IPS DF 4.7 (cell line): ENCODE results near the gene C16orf46.

Experiments used
- DNase-seq: peaks from one replicate; pipeline ENCODE4 v3.0.0-alpha.2; 2013; ENCODE audit warnings: low spot score; ENCODE audit errors: extremely low read depth

Gene C16orf46

DNA sequence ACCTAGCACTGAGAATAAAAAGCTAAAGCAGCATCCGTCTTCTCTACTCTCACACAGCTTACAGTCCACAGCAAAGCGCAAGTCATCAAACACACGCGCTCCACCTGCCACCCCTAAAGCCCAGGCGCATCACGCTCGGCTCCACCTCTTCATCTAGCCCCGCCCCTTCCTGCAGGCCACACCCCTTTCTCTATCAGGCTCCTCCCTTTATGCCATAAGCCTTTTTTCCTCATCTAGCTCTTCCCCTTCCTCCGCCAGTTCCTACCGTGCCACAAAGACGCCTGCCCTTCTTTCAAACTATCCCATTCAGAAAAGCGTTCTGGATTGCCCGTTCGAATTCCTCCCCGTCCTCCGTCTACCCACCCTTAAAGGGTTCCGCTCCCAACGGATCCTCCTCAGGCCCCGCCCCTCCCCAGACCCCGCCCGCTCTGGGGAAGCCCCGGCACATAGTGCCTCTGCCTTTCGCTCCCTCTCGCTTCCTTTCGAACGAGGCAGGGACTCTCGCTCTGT, 417 bp downstream of the C16orf46 start:
- no peak for DNase-seq

DNA sequence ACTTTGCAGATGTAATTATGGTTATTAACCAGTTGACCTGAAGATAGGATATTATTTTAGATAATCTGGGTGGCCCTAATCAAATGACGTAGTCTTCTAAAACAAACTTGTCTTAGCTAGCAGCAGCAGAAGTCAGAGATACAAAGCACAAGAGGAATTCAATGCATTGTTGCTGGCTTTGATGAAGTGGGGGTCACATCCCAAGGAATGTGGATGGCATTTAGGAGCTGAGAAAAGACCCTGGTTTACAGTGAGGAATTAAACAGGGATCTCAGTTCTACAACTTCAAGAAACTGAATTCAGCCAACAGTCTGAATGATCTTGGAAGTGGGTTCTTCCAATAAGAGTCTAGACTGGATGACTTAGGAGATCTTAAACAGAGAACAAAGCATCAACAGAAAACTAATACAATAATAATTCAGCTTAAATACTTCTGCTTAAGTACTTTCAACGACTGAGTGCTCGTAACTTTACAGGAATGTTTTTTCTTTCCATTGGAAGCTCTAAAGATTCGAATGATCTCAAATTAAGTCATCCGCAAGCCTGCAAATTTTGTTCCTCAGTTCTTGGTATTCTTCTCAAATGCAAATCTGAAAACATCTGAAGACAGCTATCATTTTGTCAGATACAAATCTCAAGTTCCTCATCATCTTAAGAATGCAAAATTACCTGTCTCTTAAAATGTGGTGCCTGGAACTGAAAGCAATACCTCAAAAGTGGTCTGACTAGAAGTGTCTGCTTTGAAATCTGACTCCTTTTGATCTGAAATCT, 3.3 kb downstream of the C16orf46 start:
- DNase-seq, result no peak

DNA sequence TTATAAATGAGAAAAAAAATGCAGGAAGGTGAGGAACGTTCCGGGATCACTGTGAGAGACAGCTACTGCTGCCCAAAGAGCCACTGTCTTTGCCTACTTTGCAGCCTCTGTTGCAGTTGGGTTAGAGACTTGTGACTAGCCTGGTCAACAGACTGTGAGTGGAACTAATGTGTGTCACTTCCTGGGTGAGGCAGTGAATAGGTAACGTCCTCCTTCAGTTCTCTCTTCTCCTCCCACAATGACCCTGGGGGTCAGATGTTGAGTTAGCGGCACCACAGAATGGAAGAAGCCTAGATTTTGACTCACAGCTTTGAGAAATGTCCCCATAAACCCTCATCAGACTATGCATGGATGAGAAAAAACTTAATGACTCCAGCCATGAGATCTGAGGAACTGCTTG, 5.2 kb downstream of the C16orf46 start:
- no peak for DNase-seq

DNA sequence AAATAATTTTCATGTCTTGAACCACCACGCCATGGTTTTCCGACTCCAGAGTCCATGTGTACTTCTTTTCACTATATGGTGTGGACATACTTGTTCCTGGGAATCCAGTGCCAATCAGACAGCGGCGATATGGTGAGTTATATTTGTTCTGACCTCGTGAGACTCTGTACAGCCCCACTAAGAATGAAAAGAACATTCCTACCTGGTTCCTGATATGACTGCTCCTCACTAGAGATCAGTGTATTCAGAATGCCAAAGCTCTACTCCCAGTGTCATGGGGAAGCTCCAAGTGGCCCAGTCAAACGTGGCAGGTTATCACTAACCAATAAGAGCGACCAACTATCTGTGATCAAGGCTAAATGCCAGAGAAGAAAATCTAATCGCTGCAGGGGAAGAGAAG, 6.1 kb downstream of the C16orf46 start:
- DNase-seq, result no peak

DNA sequence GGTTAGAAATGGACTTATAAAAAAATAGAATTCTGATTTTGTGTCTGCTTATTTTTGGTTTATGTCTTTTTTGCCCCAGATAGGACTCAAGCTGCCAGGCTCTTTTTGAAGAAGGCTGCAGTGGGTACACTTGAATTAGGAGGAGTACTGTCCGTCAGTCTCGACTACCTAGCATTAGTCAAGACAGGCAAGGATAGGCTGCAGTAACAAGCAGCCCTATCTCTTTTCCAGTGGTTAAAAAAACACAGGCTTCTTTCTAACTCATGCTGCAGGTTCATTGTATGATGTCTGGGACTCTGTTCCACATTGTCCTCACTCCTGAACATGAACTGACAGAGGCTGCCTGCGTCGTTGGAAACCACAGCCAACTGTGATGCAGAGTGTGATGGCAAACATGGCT, 8.0 kb downstream of the C16orf46 start:
- no peak for DNase-seq

DNA sequence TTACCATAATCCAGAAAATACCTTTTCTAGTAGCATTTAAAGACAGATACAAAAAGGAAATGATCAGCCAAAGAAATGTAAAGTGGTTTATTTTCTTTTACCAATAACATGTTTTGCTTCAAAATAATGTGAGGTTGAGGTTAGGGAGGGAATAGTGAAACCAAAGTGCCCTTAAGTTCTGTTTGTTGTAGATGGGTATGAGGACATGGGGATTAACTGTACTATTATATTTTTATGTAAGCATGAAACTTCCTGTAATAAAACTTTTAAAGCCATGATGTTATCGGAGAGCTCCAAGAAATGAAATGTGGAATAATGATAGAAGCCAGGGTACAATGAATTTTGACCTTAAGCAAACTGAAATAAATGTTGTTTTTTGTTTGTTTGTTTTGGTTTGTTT, 9.9 kb downstream of the C16orf46 start:
- no peak for DNase-seq

DNA sequence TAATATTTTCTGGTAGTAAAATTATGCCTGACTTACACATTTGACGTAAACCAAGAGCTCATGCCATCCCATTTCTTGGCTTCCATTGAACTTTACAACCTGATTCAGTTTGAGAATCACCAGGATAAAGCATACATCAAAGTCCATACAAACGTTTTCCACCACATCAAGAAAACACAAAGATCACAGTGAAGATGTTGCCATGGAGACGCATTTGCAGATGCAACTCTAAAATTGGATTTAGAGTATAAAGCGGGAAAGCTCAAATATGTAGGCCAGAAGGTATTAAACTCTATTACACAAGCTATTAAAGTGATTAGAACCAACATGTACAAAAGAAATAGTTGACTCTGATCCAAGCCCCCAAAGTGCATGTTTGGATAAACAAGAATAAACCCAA, 10.4 kb downstream of the C16orf46 start:
- no peak for DNase-seq

DNA sequence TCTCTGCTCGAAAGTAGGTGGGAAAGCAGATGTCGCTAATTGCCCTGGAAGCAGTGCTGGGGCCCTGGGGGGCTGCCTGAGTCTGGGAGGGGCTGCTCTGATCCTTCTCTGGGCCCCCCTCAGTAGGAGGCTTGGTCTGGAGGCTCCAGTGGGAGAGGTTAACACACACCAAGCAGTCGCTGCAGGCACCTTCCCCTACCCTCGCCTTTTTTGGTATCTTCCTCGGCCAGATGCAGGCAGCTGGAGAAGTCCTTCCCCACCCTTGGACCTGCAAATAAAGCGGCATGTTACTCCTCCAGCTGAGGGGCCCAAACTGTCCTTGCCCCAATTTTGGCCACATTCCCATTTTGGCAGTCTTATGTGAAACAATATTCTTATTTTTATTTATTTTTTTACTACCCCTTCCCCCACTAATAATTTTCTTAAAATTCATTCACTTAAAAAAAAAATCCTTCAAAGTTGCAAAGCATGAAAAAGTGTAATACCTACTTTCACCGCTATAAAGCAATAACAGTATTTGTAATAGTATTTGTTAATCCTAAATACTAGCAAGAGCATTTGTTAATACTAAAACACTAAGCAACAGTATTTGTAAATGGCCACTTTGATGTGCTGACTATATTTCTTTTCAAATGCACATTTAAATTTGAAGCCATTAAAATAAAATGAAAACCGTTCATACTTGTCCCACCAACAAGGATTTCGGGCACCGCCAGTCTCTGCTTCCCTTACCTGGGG, 15.0 kb downstream of the C16orf46 start:
- no peak for DNase-seq

DNA sequence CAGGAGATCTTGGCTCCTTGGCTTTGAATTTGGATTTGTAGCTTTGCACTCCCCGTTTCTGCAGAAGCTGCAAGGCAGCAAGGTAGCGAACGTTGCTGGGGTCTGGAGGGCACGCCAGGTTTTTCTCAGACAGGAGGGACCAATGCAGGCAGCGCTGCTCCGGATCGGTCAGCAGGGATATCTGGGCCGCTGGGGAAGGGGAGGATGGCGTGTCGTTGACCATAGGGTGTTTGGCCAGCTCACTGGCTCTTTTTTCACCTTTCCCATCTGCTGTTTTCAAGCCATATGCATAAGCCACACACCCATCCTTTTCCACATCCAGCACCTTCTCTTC, 15.8 kb downstream of the C16orf46 start:
- DNase-seq, result no peak

DNA sequence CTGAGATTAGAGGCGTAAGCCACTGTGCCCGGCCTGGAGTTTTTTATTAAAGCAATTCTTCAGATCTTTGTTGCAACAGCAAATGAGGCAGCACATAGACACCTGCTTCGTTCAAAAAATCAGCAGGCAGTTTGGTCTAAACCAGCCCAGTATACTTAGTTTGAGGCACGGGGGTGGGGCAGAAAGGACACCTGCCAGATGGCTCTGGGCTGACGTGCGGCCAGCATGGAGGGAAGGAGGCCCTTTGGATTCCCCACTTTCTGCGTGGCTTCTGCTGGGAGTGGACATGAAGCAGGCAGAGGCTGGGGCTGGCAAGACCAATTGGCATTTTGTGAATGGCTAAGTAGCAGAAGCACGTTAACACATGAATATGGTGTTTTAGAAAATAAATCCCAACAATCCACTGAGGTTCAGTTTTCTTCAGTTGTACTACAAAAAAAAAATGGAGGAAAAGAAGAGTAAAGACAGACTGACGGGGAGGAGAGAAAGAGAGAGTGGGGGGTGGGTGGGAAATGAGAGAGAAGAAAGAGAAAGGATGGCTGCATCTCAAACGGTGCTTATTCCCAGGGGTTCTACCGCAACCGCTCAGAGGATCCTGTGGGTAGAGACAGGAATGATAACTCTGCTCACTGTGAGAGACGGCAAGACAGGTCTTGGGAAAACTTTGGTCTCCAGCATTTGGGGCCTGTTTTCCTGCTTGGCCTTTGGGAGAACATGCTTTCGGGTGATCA, 16.3 kb downstream of the C16orf46 start:
- DNase-seq, result no peak

DNA sequence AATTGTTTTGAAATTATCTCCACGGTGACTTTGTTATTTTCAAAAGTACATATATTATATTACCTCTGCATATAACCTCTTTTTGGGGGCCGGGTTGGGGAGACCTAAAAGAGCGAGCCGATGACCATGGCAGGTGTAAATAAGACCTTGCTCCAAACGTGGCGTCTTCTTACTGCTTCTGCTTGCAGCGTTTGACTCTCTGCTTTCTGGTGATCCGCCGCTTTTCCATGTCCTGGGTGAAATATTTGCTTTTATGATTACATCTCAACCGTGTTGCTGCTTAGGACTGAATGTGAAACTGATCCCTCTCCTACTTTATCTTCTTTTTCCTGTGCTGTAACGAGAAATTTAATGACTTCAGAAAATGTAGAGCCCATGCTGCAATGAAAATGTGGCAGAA, 23.3 kb downstream of the C16orf46 start:
- DNase-seq, result no peak

DNA sequence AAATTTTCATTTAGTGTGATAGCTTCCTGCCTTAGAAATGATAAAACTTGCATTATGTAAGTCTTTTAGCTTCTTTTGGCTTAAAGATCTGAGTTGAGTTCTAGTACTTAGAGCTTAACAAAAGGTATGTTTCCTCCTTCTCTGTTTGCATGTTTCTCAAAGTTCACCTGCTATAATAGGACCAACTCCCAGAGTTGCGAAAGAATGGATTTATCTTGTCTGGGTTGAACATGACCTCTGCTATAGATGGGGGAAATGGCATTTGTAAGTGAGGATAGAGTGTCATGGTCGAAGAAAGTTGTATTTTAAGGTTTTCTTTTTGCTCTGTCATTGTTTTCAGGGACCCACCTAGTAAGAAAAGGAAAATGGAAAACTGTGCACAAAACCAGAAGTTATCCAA, 34.2 kb downstream of the C16orf46 start:
- no peak for DNase-seq

DNA sequence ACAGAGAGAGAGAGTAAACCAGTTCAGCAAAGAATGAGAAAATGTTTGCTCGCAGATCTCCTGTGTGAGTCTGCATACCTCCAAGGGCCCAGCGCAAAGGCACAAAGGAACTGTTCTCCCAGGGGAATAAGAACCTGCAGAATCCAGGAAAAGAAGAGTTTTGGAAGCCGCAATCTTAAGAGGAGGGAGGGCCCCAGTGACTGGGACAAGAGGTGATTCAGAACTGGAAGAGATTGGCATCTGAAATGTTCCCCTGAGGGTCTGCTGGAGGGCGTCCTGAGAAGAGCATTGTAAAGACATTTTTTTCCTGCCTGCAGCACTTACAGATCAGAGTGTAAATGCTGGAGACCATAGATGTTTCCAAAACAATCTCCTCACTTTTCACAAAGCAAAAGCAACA, 35.3 kb downstream of the C16orf46 start:
- DNase-seq, result no peak

DNA sequence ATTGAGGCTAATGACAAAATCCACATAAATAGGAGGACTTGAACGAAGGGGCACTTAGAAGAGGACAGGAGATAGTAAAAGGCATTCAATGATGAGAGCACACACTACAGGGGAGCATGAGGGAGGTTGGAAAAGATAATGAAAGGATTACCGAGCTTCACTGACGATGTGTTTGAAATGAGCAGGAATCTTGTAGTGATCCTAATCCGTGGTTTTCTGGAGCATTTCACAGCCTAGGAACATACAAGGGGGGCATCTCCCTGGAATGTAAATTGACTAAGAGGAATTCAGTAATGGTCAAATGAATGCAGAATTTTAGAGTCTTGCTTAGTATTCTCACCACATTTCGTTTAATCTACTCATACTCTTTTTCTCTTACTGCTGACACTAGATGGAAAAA, 36.2 kb downstream of the C16orf46 start:
- DNase-seq, result no peak

DNA sequence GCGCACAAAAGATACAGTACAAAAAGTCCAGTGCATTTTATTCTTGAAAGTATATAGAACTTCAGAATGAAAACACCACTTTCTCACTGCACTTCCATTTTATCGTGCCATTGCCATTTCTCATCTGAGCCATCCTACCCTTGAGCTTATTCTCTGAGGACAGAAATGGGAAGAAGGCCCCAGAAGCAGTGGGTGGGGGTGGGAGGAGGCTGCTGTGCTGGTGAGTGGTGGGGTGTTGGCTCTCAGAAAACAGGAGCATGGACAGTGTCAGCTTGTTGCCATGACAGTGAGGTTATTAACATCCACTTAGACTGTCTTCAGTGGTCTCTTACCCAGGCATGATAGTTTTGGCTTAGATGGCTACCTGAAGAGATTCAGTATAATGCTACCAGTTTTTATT, 36.9 kb downstream of the C16orf46 start:
- DNase-seq, result no peak

DNA sequence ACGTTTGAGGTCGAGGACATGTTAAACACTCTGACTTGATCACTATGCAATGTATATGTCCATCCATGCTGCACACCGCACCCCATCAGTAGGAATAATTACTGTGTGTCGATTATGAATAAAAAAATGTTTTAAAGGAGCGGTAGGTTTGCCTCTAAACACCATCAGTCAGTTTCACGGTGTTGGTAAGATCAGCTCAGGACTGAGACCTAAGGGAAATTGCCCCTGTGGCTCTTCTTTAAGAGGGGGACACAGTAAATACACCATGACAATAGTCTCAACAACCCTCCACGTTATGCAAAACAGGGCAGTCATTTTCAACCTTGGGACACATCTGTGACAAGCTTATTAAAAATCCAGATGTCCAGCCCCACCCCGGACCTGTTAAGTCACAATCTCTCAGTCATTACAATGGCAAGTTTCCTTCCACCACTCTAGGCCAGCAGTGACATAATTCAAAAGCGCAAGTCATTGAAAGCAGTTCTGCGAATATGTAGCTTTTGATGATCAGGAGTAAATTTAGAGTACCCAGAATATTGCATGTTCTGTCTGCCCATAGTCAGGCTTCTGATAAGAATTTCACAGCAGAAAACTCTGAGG, 40.2 kb downstream of the C16orf46 start:
- no peak for DNase-seq

DNA sequence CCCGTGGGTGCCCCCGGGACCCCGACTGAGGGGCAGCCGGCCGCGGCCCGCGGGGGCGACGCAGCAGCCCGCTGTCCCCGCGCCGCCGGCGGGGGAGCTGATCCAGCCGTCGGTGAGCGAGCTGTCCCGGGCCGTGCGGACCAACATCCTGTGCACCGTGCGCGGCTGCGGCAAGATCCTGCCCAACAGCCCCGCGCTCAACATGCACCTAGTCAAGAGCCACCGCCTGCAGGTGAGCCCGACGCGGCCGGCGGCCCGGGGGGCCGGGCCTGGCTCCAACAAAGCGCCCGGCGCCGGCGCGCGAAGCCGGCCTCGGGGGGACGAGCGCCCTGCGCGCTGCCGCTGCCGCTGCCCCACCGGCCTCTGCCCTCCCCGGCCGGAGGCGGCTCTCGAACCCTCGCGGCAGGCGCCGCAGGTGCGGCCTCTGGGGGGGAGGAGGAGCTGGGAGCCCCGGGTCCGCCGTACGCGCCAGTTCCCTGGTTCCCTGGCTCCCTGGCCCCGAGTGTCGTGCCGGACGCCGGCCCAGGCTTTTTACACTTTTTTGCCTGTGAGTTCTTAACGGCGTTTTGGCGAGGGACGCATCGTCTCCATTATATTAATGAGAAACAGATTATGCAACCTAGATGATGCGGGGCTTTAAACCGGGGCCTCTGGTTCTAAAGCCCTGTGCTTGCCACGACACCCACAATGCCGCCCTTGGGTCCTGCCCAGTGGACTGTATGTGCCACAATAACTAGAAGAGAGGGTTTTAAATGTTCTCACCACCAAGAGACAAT, 40.9 kb downstream of the C16orf46 start:
- DNase-seq, result no peak

DNA sequence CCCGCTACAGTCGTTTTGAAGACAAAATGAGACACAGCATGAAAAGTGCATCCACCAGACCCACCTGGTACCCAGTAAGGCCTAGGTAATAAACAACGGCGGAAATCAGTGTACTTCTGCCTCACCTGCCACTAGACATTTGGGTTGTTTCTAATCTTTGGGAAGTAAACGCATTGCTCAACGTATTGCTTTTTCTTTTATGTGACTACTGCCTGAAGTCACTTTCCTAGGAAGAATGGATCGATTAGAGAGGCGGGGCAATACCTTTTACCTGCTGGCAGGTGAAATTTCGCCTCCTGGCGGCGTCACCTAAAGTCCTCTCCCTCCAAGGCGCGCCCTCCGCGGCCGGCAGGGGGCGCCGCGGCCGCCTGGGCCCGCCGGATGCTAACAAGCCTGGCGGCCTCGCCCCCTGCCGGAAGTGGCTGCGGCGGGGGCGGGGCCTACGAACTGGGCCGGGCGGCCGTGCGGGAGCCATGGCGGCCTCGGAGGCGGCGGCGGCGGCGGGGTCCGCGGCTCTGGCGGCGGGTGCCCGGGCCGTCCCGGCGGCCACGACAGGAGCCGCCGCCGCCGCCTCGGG, 41.6 kb downstream of the C16orf46 start, which contains the start of gene ATMIN:
Gene ATMIN, plus strand, starts transcription at position 445 of the 577 bp plus-strand sequence. Its CDS starts 29 bp downstream, at position 474.
- peak; percentile 66 for DNase-seq

DNA sequence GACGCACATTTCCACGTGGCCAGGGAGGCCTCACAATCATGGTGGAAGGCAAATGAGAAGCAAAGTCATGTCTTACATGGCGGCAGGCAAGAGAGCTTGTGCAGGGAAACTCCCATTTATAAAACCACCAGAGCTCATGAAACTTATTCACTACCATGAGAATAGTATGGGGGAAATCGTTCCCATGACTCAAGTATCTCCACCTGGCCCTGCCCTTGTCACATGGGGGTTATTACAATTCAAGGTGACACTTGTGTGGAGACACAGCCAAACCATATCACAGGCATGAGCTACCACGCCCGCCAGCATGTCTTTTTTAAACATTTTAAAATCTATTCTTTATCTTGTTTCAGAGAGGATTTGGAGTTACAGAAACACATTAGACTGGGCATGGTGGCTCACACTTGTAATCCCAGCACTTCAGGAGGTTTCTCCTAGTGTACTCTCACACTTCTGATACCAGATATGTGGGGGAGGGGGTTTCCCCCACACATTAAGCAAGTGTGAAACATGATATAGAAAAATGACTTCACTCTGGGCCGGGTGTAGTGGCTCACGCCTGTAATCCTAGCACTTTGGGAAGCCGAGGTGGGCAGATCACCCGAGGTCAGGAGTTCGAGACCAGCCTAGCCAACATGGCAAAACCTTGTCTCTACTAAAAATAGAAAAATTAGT, 47.0 kb downstream of the C16orf46 start:
- no peak for DNase-seq

DNA sequence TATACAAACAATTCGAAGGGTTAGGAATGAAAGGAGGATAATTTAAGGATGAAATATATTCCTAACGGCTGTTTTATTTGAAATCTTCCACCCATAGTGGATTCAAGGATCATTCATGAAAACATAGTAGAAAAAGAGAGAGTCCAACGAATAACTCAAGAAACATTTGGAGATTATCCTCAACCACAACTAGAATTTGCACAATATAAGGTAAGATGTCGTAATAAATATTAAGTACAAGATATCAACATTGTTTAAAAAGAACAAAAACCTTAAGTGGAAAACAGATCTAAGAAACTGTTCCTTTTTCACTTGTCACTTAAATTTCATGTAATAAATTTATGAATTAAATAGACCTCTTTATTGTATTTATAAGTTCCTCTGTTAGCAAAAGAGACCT, 50.6 kb downstream of the C16orf46 start:
- no peak for DNase-seq
